Thymus (tissue), 11 donors: Measurements from ENCODE around the gene ANKRD11. TPM values are rescaled to one million over a fixed set of nuclear protein-coding genes. Genes with fewer than 3 reads are reported as not detected.
"Not testable (repeated sequence)": the region's sequence is repeated elsewhere in the genome, so short reads cannot be mapped to it uniquely, and the experiment has no call there.

Experiments
- DNase-seq, 9 donors: peaks; one replicate each; pipeline ENCODE4 v3.0.0-alpha.2; 2013; ENCODE audit warnings: low spot score in 9 of 9, low read depth in 6 of 9, missing footprints in 1 of 9
- H3K27ac ChIP-seq, 2 donors: one replicate each; pipeline ENCODE4 v1.5.1; 2013; ENCODE audit warnings: control low read depth in 1 of 2, low read depth in 1 of 2, low read length in 1 of 2, mild to moderate bottlenecking in 1 of 2, moderate library complexity in 1 of 2
- H3K27me3 ChIP-seq, 2 donors: one replicate each; pipeline ENCODE4 v1.5.1; 2013; ENCODE audit warnings: low read length in 1 of 2; ENCODE audit not compliant: control insufficient read depth in 2 of 2, insufficient read depth in 1 of 2
- H3K36me3 ChIP-seq, 2 donors: one replicate each; pipeline ENCODE4 v1.5.1; 2013; ENCODE audit warnings: low read length in 1 of 2, mild to moderate bottlenecking in 1 of 2, moderate library complexity in 1 of 2; ENCODE audit not compliant: control insufficient read depth in 2 of 2, insufficient read depth in 2 of 2
- H3K4me1 ChIP-seq, 2 donors: one replicate each; pipeline ENCODE4 v1.5.1; 2013; ENCODE audit warnings: low read length in 2 of 2; ENCODE audit not compliant: control insufficient read depth in 2 of 2, insufficient read depth in 2 of 2
- H3K4me3 ChIP-seq, 2 donors: one replicate each; pipeline ENCODE4 v1.5.1; 2013; ENCODE audit warnings: low read length in 2 of 2, control low read depth in 1 of 2, mild to moderate bottlenecking in 1 of 2
- H3K9me3 ChIP-seq, 2 donors: one replicate each; pipeline ENCODE4 v1.5.1; 2013; ENCODE audit warnings: low read length in 1 of 2, mild to moderate bottlenecking in 1 of 2; ENCODE audit not compliant: control insufficient read depth in 2 of 2, insufficient read depth in 1 of 2
- WGBS: extraction: QIAGEN DNeasy Blood & Tissue Kit; methylation state at CpG from one replicate; pipeline ENCODE4 v1.1.7; 2013; 5-methylcytosine and 5-hydroxymethylcytosine counted together
- polyA plus RNA-seq: library from polyadenylated mRNA; stranded (reverse); fragments of 200-250 nt; gene quantifications from one replicate; pipeline ENCODE4 v1.2.3, GENCODE V29; 2013
- total RNA-seq: library from RNA; stranded (reverse); fragments of 120-200 nt; gene quantifications from one replicate; pipeline ENCODE4 v1.2.4, GENCODE V29; 2013
- donor health status: healthy.

The ANKRD11 gene
- total and polyA plus RNA-seq, 2 donors, result 24.8 to 79.5 TPM

GRCh38 chr16:89312598-89313299 is 177.6 kb downstream of the ANKRD11 start:
- DNase-seq, result no peak
- H3K9me3 ChIP-seq, result peaks cover 1 to 4% of the 10 kb centered on the region in 2 donors
- no peak overlapping the region for H3K4me3 ChIP-seq
- H3K27me3 ChIP-seq, result no peaks in the 10 kb centered on the region
- peaks cover 29 to 46% of the 10 kb centered on the region in 2 donors for H3K36me3 ChIP-seq
- WGBS, result 97% methylated on average over 22 of the region's 22 CpGs
- H3K27ac ChIP-seq, result no peak overlapping the region
- H3K4me1 ChIP-seq, result peaks cover 62 to 83% of the 10 kb centered on the region in 2 donors

GRCh38 chr16:89312194-89312593 is 178.2 kb downstream of the ANKRD11 start:
- H3K9me3 ChIP-seq, result peaks cover 1 to 4% of the 10 kb centered on the region in 2 donors
- peaks cover 57 to 77% of the 10 kb centered on the region in 2 donors for H3K4me1 ChIP-seq
- DNase-seq, result no peak
- H3K27me3 ChIP-seq, result no peaks in the 10 kb centered on the region
- no peak overlapping the region for H3K4me3 ChIP-seq
- WGBS, result 89% methylated on average over 11 of the region's 11 CpGs
- H3K36me3 ChIP-seq, result peaks cover 29 to 52% of the 10 kb centered on the region in 2 donors
- no peak overlapping the region for H3K27ac ChIP-seq

GRCh38 chr16:89311636-89312035 is 178.7 kb downstream of the ANKRD11 start:
- 98% methylated on average over 6 of the region's 6 CpGs for WGBS
- no peak overlapping the region for H3K27ac ChIP-seq
- no peak overlapping the region for H3K4me3 ChIP-seq
- H3K9me3 ChIP-seq, result peaks cover 1 to 4% of the 10 kb centered on the region in 2 donors
- peaks cover 51 to 72% of the 10 kb centered on the region in 2 donors for H3K4me1 ChIP-seq
- DNase-seq, result no peak
- H3K27me3 ChIP-seq, result no peaks in the 10 kb centered on the region
- peaks cover 26 to 54% of the 10 kb centered on the region in 2 donors for H3K36me3 ChIP-seq

GRCh38 chr16:89309438-89310122 is 180.8 kb downstream of the ANKRD11 start:
- DNase-seq, result no peak
- no peaks in the 10 kb centered on the region for H3K27me3 ChIP-seq
- peaks cover 32 to 51% of the 10 kb centered on the region in 2 donors for H3K4me1 ChIP-seq
- H3K27ac ChIP-seq, result peak overlapping the region in 1 of 2 donors; percentile 89
- no peak overlapping the region for H3K4me3 ChIP-seq
- H3K9me3 ChIP-seq, result peaks cover 1 to 4% of the 10 kb centered on the region in 2 donors
- H3K36me3 ChIP-seq, result peaks cover 32 to 60% of the 10 kb centered on the region in 2 donors
- WGBS, result 87% methylated on average over 16 of the region's 16 CpGs

- WGBS, result 77% methylated on average over 30 of the region's 30 CpGs
Measured at GRCh38 chr16:89308391-89309333, 181.7 kb downstream of the ANKRD11 start.

GRCh38 chr16:89307421-89307805 is 182.9 kb downstream of the ANKRD11 start:
- Histone ChIP-seq H3K4me3 (no peak overlapping the region), H3K27me3 (no peaks in the 10 kb centered on the region), H3K27ac (no peak overlapping the region), H3K36me3 (peaks cover 43 to 70% of the 10 kb centered on the region in 2 donors), H3K9me3 (peaks cover 1 to 4% of the 10 kb centered on the region in 2 donors), H3K4me1 (peaks cover 16 to 30% of the 10 kb centered on the region in 2 donors)
- DNase-seq, result no peak
- 98% methylated on average over 14 of the region's 14 CpGs for WGBS

More at GRCh38 chr16:89308391-89309333, 181.7 kb downstream of the ANKRD11 start:
- Histone ChIP-seq H3K9me3 (peaks cover 1 to 4% of the 10 kb centered on the region in 2 donors), H3K36me3 (peaks cover 42 to 69% of the 10 kb centered on the region in 2 donors), H3K27ac (peak overlapping the region in 1 of 2 donors; percentile 89), H3K4me1 (peaks cover 22 to 42% of the 10 kb centered on the region in 2 donors), H3K4me3 (no peak overlapping the region), H3K27me3 (no peaks in the 10 kb centered on the region)
- peak in 5 of 9 donors; percentile 45 to 75 (median 59) for DNase-seq

GRCh38 chr16:89306457-89307420 is 183.6 kb downstream of the ANKRD11 start:
- H3K27me3 ChIP-seq, H3K4me3 ChIP-seq, DNase-seq, H3K9me3 ChIP-seq, H3K27ac ChIP-seq: not testable (repeated sequence)
- WGBS, result 98% methylated on average over 53 of the region's 69 CpGs
- H3K36me3 ChIP-seq, result peaks cover 39 to 68% of the 10 kb centered on the region in 2 donors
- peaks cover 16 to 23% of the 10 kb centered on the region in 2 donors for H3K4me1 ChIP-seq
